Measurements from ENCODE around the gene TPPP2.

- TF ChIP-seq MAZ (IDR thresholded peaks at IDR 0.05; ENCODE audit: borderline replicate concordance, low read depth, low read length) (no peak), SMC3 (IDR thresholded peaks at IDR 0.05; ENCODE audit: low read depth, low read length) (no peak), POLR2A (IDR thresholded peaks at IDR 0.05; ENCODE audit: low read depth, low read length) (no peak), BHLHE40 (IDR thresholded peaks at IDR 0.05; ENCODE audit: low read depth, low read length) (no peak), CEBPB (IDR thresholded peaks at IDR 0.05; ENCODE audit: low read depth, low read length) (no peak), FOS (IDR thresholded peaks at IDR 0.05; ENCODE audit: low read depth, low read length) (no peak), ELK1 (IDR thresholded peaks at IDR 0.05; ENCODE audit: borderline replicate concordance, low read depth, low read length) (no peak), USF2 (IDR thresholded peaks at IDR 0.05; ENCODE audit: low read depth, low read length) (no peak), NFE2L2 (IDR thresholded peaks at IDR 0.05; ENCODE audit: low read depth, low read length) (no peak), MXI1 (IDR thresholded peaks at IDR 0.05; ENCODE audit: borderline replicate concordance, low read depth, low read length) (no peak), RAD21 (IDR thresholded peaks at IDR 0.05; ENCODE audit: low read length) (no peak)
- TF ChIP-seq, protein P1, sequence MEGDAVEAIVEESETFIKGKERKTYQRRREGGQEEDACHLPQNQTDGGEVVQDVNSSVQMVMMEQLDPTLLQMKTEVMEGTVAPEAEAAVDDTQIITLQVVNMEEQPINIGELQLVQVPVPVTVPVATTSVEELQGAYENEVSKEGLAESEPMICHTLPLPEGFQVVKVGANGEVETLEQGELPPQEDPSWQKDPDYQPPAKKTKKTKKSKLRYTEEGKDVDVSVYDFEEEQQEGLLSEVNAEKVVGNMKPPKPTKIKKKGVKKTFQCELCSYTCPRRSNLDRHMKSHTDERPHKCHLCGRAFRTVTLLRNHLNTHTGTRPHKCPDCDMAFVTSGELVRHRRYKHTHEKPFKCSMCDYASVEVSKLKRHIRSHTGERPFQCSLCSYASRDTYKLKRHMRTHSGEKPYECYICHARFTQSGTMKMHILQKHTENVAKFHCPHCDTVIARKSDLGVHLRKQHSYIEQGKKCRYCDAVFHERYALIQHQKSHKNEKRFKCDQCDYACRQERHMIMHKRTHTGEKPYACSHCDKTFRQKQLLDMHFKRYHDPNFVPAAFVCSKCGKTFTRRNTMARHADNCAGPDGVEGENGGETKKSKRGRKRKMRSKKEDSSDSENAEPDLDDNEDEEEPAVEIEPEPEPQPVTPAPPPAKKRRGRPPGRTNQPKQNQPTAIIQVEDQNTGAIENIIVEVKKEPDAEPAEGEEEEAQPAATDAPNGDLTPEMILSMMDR (conservative IDR thresholded peaks at IDR 0.05; ENCODE audit: low read depth, low read length) = no peak
These were observed 10.7 kb upstream of the TPPP2 start for GRCh38 chr14:21019366-21019765.

Measured in IMR-90 (cell line).